Stomach smooth muscle (tissue), 2 donors: ENCODE data around the gene URAD.
"Not testable (repeated sequence)": the region's sequence is repeated elsewhere in the genome, so short reads cannot be mapped to it uniquely, and the experiment has no call there.

Experiments
- H3K27ac ChIP-seq: one replicate; pipeline ENCODE4 v1.7.0; 2013; ENCODE audit warnings: mild to moderate bottlenecking, low read length, inconsistent platforms
- H3K27me3 ChIP-seq, 2 donors: one replicate each; pipeline ENCODE4 v1.7.0; 2013; ENCODE audit warnings: low read length in 2 of 2; ENCODE audit not compliant: insufficient read depth in 2 of 2, control insufficient read depth in 1 of 2
- H3K36me3 ChIP-seq, 2 donors: one replicate each; pipeline ENCODE4 v1.7.0; 2013; ENCODE audit warnings: low read length in 2 of 2; ENCODE audit not compliant: control insufficient read depth in 2 of 2, insufficient read depth in 2 of 2
- H3K4me1 ChIP-seq: one replicate; pipeline ENCODE4 v1.7.0; 2013; ENCODE audit warnings: low read length; ENCODE audit not compliant: control insufficient read depth, insufficient read depth
- H3K4me3 ChIP-seq, 2 donors: one replicate each; pipeline ENCODE4 v1.7.0; 2013; ENCODE audit warnings: low read length in 2 of 2
- H3K9ac ChIP-seq, 2 donors: one replicate each; pipeline ENCODE4 v1.7.0; 2013; ENCODE audit warnings: low read length in 2 of 2, mild to moderate bottlenecking in 1 of 2
- H3K9me3 ChIP-seq, 2 donors: one replicate each; pipeline ENCODE4 v1.7.0; 2013; ENCODE audit warnings: low read length in 2 of 2; ENCODE audit not compliant: control insufficient read depth in 2 of 2
- donor health status: healthy.
- donor health status: Pancreatic carcinoma.

The URAD gene, protein sequence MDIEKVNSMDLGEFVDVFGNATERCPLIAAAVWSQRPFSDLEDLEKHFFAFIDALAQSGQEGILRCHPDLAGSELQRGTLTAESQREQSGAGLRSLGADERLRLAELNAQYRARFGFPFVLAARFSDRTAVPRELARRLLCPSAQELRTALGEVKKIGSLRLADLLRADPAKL

GRCh38 chr13:27988520-27988919 is at the start of gene URAD:
URAD (minus strand) TSS chr13:27988693; CDS start chr13:27988637, 56 bp downstream.
- Histone ChIP-seq H3K36me3 (no peaks in the 10 kb centered on the region), H3K27ac (no peak within 1 kb of the TSS), H3K4me3 (no peak within 1 kb of the TSS), H3K9me3 (no peaks in the 10 kb centered on the region), H3K9ac (no peak within 1 kb of the TSS), H3K27me3 (peaks cover 15 to 25% of the 10 kb centered on the region in 2 donors), H3K4me1 (no peaks in the 10 kb centered on the region)

- Histone ChIP-seq H3K4me1 (no peaks in the 10 kb centered on the region), H3K4me3 (no peak overlapping the region), H3K36me3 (no peaks in the 10 kb centered on the region), H3K27me3 (no peaks in the 10 kb centered on the region), H3K9ac (no peak overlapping the region), H3K27ac (no peak overlapping the region), H3K9me3 (no peaks in the 10 kb centered on the region)
Measured at GRCh38 chr13:28037399-28037798, 48.9 kb upstream of the URAD start.

DNA sequence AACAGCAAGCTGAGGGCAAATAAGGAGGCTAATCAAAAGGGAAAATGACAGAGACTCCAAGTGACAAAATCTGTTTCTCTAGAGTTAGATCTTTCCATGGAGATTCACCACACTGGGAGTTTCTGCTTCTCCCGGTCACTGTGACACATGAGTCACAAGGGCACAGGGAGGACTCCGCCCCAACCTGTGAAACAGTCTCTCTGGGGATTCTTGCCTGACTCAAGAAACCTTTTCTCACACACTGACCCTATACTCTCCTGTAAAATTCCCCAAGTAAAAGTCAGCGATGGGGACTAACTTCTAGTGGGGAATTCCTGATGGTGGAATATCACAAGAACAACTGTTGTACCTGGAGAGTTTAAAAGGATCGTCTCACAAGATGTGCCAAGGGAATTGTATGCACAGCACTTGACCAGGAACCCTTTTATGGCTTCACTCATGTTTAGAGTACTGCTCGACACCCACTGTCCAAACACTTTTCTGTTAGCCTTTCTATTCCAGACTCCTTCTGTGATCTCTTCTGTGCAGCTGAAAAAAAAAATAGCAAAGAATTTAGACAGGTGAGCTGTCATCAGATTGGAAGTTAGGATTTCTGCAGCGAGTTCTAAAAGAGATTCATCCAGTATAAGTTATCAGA is 46.8 kb upstream of the URAD start:
- Histone ChIP-seq H3K27ac (no peak overlapping the region), H3K4me1 (no peaks in the 10 kb centered on the region), H3K9me3 (no peaks in the 10 kb centered on the region), H3K4me3 (no peak overlapping the region), H3K27me3 (peaks cover 0 to 1% of the 10 kb centered on the region in 2 donors), H3K9ac (no peak overlapping the region), H3K36me3 (no peaks in the 10 kb centered on the region)

- Histone ChIP-seq H3K36me3 (no peaks in the 10 kb centered on the region), H3K27me3 (peaks cover 0 to 4% of the 10 kb centered on the region in 2 donors), H3K4me3 (no peak overlapping the region), H3K9me3 (no peaks in the 10 kb centered on the region), H3K27ac (no peak overlapping the region), H3K9ac (no peak overlapping the region), H3K4me1 (no peaks in the 10 kb centered on the region)
Measured at GRCh38 chr13:28033894-28034655, 45.6 kb upstream of the URAD start.

GRCh38 chr13:28032438-28032837 is 43.9 kb upstream of the URAD start:
- not testable (repeated sequence) for H3K4me1 ChIP-seq

GRCh38 chr13:28031896-28032288 is 43.4 kb upstream of the URAD start:
- H3K36me3 ChIP-seq, result no peaks in the 10 kb centered on the region
- no peak overlapping the region for H3K9ac ChIP-seq
- H3K4me1 ChIP-seq, result no peaks in the 10 kb centered on the region
- H3K27me3 ChIP-seq, result peaks cover 3 to 4% of the 10 kb centered on the region in 2 donors
- no peaks in the 10 kb centered on the region for H3K9me3 ChIP-seq
- no peak overlapping the region for H3K4me3 ChIP-seq
- H3K27ac ChIP-seq, result no peak overlapping the region

More at GRCh38 chr13:28032438-28032837, 43.9 kb upstream of the URAD start:
- H3K9ac ChIP-seq, H3K4me3 ChIP-seq, H3K27me3 ChIP-seq, H3K27ac ChIP-seq, H3K9me3 ChIP-seq, H3K36me3 ChIP-seq: not testable (repeated sequence)

- H3K4me3 ChIP-seq, result no peak overlapping the region
- H3K36me3 ChIP-seq, result no peaks in the 10 kb centered on the region
- H3K9me3 ChIP-seq, result no peaks in the 10 kb centered on the region
- H3K4me1 ChIP-seq, result no peaks in the 10 kb centered on the region
- H3K27ac ChIP-seq, result no peak overlapping the region
- peaks cover 3 to 4% of the 10 kb centered on the region in 2 donors for H3K27me3 ChIP-seq
- no peak overlapping the region for H3K9ac ChIP-seq
Measured at GRCh38 chr13:28031220-28031895, 42.9 kb upstream of the URAD start.

GRCh38 chr13:28027607-28028364 is 39.3 kb upstream of the URAD start:
- Histone ChIP-seq H3K4me3 (no peak overlapping the region), H3K27me3 (peaks cover 3 to 4% of the 10 kb centered on the region in 2 donors), H3K27ac (no peak overlapping the region), H3K4me1 (no peaks in the 10 kb centered on the region), H3K36me3 (no peaks in the 10 kb centered on the region), H3K9me3 (no peaks in the 10 kb centered on the region), H3K9ac (no peak overlapping the region)

GRCh38 chr13:28027071-28027470 is 38.6 kb upstream of the URAD start:
- Histone ChIP-seq H3K27me3 (peaks cover 3 to 4% of the 10 kb centered on the region in 2 donors), H3K9me3 (no peaks in the 10 kb centered on the region), H3K4me1 (no peaks in the 10 kb centered on the region), H3K36me3 (no peaks in the 10 kb centered on the region), H3K9ac (no peak overlapping the region), H3K4me3 (no peak overlapping the region), H3K27ac (no peak overlapping the region)

DNA sequence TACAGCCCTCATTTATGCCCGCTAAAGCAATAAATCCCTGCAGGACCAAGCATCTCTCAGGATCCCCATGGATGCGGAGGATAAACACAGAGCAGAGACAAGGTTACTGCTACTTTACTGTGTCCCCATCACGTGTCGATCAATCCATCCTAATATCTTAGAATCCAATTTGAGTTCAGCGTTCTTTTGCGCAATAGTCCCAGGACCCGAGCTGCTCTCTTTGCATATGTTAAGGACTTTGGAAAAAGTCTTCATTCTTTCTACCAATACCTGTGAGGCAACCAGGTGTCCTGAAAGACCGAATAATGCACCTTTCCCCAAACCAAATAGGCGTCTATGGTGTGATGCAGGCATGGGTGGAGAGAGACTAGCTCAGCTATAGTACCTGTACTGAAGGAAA is 38.0 kb upstream of the URAD start:
- Histone ChIP-seq H3K9me3 (no peaks in the 10 kb centered on the region), H3K4me1 (no peaks in the 10 kb centered on the region), H3K4me3 (no peak overlapping the region), H3K9ac (no peak overlapping the region), H3K27ac (no peak overlapping the region), H3K27me3 (peaks cover 3 to 4% of the 10 kb centered on the region in 2 donors), H3K36me3 (no peaks in the 10 kb centered on the region)
